PFSK-1 (cell line): ENCODE results near the gene ARPC5.

Experiments
- POLR2AphosphoS5 ChIP-seq: IDR thresholded peaks from 2 replicates; pipeline ENCODE4 v1.6.1; 2012; ENCODE audit warnings: low read depth, mild to moderate bottlenecking, control low read depth, low read length, moderate library complexity
- TAF1 ChIP-seq: IDR thresholded peaks from 2 replicates; pipeline ENCODE4 v1.6.1; 2012; ENCODE audit warnings: low read length, control low read depth, borderline replicate concordance; ENCODE audit not compliant: insufficient read depth

- TF ChIP-seq TAF1 (no peak), POLR2AphosphoS5 (no peak)
These were observed 30.8 kb downstream of the ARPC5 start for GRCh38 chr1:183604815-183605214.
